LNCaP clone FGC (cell line): Measurements from ENCODE around the gene SAP25.

Experiments
- DNase-seq: peaks from one replicate; pipeline ENCODE4 v3.0.0-alpha.2; 2011; ENCODE audit warnings: low read depth
- H3K4me3 ChIP-seq: 2 replicates; pipeline ENCODE4 v1.5.1; 2011; ENCODE audit warnings: mild to moderate bottlenecking, low read depth, low read length, control low read depth
- CTCF ChIP-seq: IDR thresholded peaks from 2 replicates; pipeline ENCODE4 v1.5.1; 2012; ENCODE audit warnings: mild to moderate bottlenecking; ENCODE audit not compliant: control insufficient read depth, insufficient read depth; ENCODE audit errors: extremely low read depth

Gene SAP25

GRCh38 chr7:100585511-100586265 lies 12.0 kb upstream of the SAP25 start, which contains the start of gene LRCH4:
Gene LRCH4 (minus strand): TSS chr7:100586129. CDS start chr7:100586100, 29 bp downstream.
- TF ChIP-seq CTCF, result no peak
- peak; percentile 47 for DNase-seq
- H3K4me3 ChIP-seq, result peak within 1 kb of the TSS; percentile 97

GRCh38 chr7:100584683-100585510 lies 11.2 kb upstream of the SAP25 start:
- peak overlapping the region; percentile 97 for H3K4me3 ChIP-seq
- TF ChIP-seq CTCF, result no peak
- peak; percentile 50 for DNase-seq

- no peak for DNase-seq
- TF ChIP-seq CTCF, result no peak
- peak overlapping the region; percentile 97 for H3K4me3 ChIP-seq
These were observed 10.5 kb upstream of the SAP25 start for GRCh38 chr7:100584054-100584682.

- DNase-seq, result no peak
- peak overlapping the region; percentile 97 for H3K4me3 ChIP-seq
- TF ChIP-seq CTCF, result no peak
These were observed 9.7 kb upstream of the SAP25 start for GRCh38 chr7:100583132-100584053.

- peak overlapping the region; percentile 97 for H3K4me3 ChIP-seq
- no peak for DNase-seq
- no peak for TF ChIP-seq CTCF
These were observed 8.9 kb upstream of the SAP25 start for GRCh38 chr7:100582650-100583049.

- peak; percentile 49 for DNase-seq
- TF ChIP-seq CTCF, result no peak
- H3K4me3 ChIP-seq, result peak overlapping the region; percentile 97
These were observed 8.4 kb upstream of the SAP25 start for GRCh38 chr7:100582041-100582579.
